Parathyroid adenoma (tissue), 2 donors: Measurements from ENCODE around the gene THRA.

ENCODE experiments used
- H2AFZ ChIP-seq: fragments of 300-600 bp; sonication (generic); one replicate; pipeline ENCODE4 v1.7.0; 2017; ENCODE audit warnings: antibody characterized with exemption, mild to moderate bottlenecking
- H3K27ac ChIP-seq: fragments of 300-600 bp; sonication (generic); one replicate; pipeline ENCODE4 v1.7.0; 2017
- H3K27me3 ChIP-seq: fragments of 300-600 bp; sonication (generic); one replicate; pipeline ENCODE4 v1.7.0; 2017; ENCODE audit warnings: low read length; ENCODE audit not compliant: control insufficient read depth, insufficient read depth
- H3K36me3 ChIP-seq: fragments of 300-600 bp; sonication (generic); one replicate; pipeline ENCODE4 v1.7.0; 2017; ENCODE audit warnings: low read length; ENCODE audit not compliant: control insufficient read depth, insufficient read depth
- H3K4me1 ChIP-seq: fragments of 300-600 bp; sonication (generic); one replicate; pipeline ENCODE4 v1.7.0; 2017; ENCODE audit warnings: control low read depth
- H3K4me2 ChIP-seq: fragments of 300-600 bp; sonication (generic); one replicate; pipeline ENCODE4 v1.7.0; 2017; ENCODE audit warnings: low read length
- H3K4me3 ChIP-seq: fragments of 300-600 bp; sonication (generic); one replicate; pipeline ENCODE4 v1.7.0; 2017; ENCODE audit warnings: low read depth, low read length
- H3K79me2 ChIP-seq: fragments of 300-600 bp; sonication (generic); one replicate; pipeline ENCODE4 v1.7.0; 2017; ENCODE audit warnings: control low read depth
- H3K9ac ChIP-seq: fragments of 300-600 bp; sonication (generic); one replicate; pipeline ENCODE4 v1.7.0; 2017; ENCODE audit warnings: mild to moderate bottlenecking
- H3K9me3 ChIP-seq: fragments of 300-600 bp; sonication (generic); one replicate; pipeline ENCODE4 v1.7.0; 2017; ENCODE audit warnings: low read length; ENCODE audit not compliant: control insufficient read depth
- TF ChIP-seq, protein P1 (sequence below): fragments of 300-600 bp; sonication (generic); IDR thresholded peaks from one replicate; pipeline ENCODE4 v1.7.0; 2017; ENCODE audit warnings: antibody characterized with exemption, mild to moderate bottlenecking
- donor health status: primary hyperparathyroidism.

The THRA gene

GRCh38 chr17:40063187-40063771 is 514 bp downstream of the THRA start:
- Histone ChIP-seq H3K9me3 (no peaks in the 10 kb centered on the region), H3K36me3 (no peaks in the 10 kb centered on the region)
- TF ChIP-seq, protein P1, sequence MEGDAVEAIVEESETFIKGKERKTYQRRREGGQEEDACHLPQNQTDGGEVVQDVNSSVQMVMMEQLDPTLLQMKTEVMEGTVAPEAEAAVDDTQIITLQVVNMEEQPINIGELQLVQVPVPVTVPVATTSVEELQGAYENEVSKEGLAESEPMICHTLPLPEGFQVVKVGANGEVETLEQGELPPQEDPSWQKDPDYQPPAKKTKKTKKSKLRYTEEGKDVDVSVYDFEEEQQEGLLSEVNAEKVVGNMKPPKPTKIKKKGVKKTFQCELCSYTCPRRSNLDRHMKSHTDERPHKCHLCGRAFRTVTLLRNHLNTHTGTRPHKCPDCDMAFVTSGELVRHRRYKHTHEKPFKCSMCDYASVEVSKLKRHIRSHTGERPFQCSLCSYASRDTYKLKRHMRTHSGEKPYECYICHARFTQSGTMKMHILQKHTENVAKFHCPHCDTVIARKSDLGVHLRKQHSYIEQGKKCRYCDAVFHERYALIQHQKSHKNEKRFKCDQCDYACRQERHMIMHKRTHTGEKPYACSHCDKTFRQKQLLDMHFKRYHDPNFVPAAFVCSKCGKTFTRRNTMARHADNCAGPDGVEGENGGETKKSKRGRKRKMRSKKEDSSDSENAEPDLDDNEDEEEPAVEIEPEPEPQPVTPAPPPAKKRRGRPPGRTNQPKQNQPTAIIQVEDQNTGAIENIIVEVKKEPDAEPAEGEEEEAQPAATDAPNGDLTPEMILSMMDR, result no peak

DNA sequence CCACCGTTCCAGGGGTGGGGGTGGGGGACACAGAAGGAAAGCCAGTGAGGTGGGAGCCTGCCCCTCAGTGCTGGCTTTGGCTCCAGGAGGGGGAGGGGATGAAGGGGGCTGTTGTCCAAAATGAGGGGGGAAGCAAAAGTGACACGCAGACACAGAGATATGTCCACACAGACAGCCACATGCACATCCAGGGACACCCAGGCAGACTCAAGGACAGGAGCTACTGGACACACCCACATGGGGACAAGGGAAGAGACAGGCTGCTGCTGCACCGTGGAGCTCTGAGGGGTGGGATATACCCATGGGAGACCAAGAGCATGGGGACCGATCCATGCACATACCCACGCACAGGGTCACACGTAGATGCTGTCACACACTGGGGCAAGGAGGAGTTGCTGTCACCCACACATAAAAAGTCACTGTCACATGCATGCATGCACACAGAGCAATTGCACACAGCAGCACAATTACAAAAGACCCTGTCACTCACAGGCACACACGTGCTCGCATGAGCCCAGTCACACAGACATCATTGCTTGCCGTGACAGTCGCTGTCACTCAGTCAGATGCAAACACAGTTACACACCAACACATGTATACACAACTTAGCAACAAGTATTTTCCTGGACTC is 1.3 kb downstream of the THRA start:
- Histone ChIP-seq H2AFZ (no peak overlapping the region), H3K27ac (peak overlapping the region; percentile 74), H3K4me1 (peaks cover 25% of the 10 kb centered on the region), H3K79me2 (peaks cover 7% of the 10 kb centered on the region), H3K9me3 (no peaks in the 10 kb centered on the region), H3K9ac (no peak overlapping the region), H3K27me3 (no peaks in the 10 kb centered on the region), H3K4me3 (peak overlapping the region; percentile 89), H3K4me2 (peak overlapping the region; percentile 88), H3K36me3 (no peaks in the 10 kb centered on the region)
- TF ChIP-seq, protein P1, result no peak

More at GRCh38 chr17:40063187-40063771, 514 bp downstream of the THRA start:
- H3K27ac ChIP-seq, result peak overlapping the region; percentile 74
- peak overlapping the region; percentile 88 for H3K4me2 ChIP-seq
- H3K9ac ChIP-seq, result peak overlapping the region; percentile 91
- H3K4me1 ChIP-seq, result peaks cover 19% of the 10 kb centered on the region
- H3K79me2 ChIP-seq, result peaks cover 7% of the 10 kb centered on the region
- no peaks in the 10 kb centered on the region for H3K27me3 ChIP-seq
- peak overlapping the region; percentile 94 for H2AFZ ChIP-seq
- peak overlapping the region; percentile 89 for H3K4me3 ChIP-seq

- peaks cover 36% of the 10 kb centered on the region for H3K4me1 ChIP-seq
- peak overlapping the region; percentile 29 for H3K4me3 ChIP-seq
- peaks cover 9% of the 10 kb centered on the region for H3K79me2 ChIP-seq
- H3K9me3 ChIP-seq, result no peaks in the 10 kb centered on the region
- H3K4me2 ChIP-seq, result peak overlapping the region; percentile 88
- peak overlapping the region; percentile 52 for H3K27ac ChIP-seq
- no peaks in the 10 kb centered on the region for H3K36me3 ChIP-seq
- TF ChIP-seq, protein P1, result no peak
- no peak overlapping the region for H3K9ac ChIP-seq
- no peaks in the 10 kb centered on the region for H3K27me3 ChIP-seq
- no peak overlapping the region for H2AFZ ChIP-seq
These were observed 2.4 kb downstream of the THRA start for GRCh38 chr17:40064971-40065768.

GRCh38 chr17:40065769-40066510 is 3.2 kb downstream of the THRA start:
- H2AFZ ChIP-seq, result no peak overlapping the region
- H3K27me3 ChIP-seq, result no peaks in the 10 kb centered on the region
- no peak overlapping the region for H3K9ac ChIP-seq
- H3K4me1 ChIP-seq, result peaks cover 43% of the 10 kb centered on the region
- no peaks in the 10 kb centered on the region for H3K9me3 ChIP-seq
- no peak overlapping the region for H3K4me2 ChIP-seq
- TF ChIP-seq, protein P1, result no peak
- no peak overlapping the region for H3K4me3 ChIP-seq
- no peaks in the 10 kb centered on the region for H3K36me3 ChIP-seq
- H3K79me2 ChIP-seq, result peaks cover 14% of the 10 kb centered on the region
- H3K27ac ChIP-seq, result no peak overlapping the region
